GM19099 (cell line): ENCODE results near the gene TEAD1.

Source experiments
- POLR2A ChIP-seq: IDR thresholded peaks from 3 replicates; pipeline ENCODE4 v1.6.1; 2011; ENCODE audit warnings: low read depth; ENCODE audit not compliant: insufficient read length; ENCODE audit errors: extremely low read depth

TEAD1 gene

GRCh38 chr11:12690663-12691062 is 16.4 kb downstream of the TEAD1 start:
- TF ChIP-seq POLR2A = no peak

- TF ChIP-seq POLR2A = no peak
These were observed 17.3 kb downstream of the TEAD1 start for GRCh38 chr11:12691473-12691872.

- no peak for TF ChIP-seq POLR2A
These were observed 18.2 kb downstream of the TEAD1 start for GRCh38 chr11:12692229-12693075.

DNA sequence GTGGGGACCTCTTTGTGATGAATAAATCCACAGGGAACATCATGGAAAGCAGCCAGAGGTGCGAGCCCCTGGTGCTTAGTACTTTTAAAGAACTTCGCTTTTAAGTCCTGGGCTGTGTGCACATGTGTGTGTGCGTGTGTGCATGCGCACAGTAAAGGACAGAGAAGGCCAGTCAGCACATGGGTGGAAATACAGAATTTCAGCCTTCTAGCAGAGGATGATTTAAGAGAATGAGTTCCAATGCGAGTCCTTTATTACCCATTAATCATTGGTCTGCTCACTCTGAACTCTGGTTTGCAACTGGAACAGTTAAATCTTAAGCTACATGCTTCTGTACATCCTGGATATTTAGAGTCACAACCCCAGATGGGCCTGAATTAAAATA is 18.9 kb downstream of the TEAD1 start:
- no peak for TF ChIP-seq POLR2A

GRCh38 chr11:12693479-12694182 is 19.4 kb downstream of the TEAD1 start:
- no peak for TF ChIP-seq POLR2A

DNA sequence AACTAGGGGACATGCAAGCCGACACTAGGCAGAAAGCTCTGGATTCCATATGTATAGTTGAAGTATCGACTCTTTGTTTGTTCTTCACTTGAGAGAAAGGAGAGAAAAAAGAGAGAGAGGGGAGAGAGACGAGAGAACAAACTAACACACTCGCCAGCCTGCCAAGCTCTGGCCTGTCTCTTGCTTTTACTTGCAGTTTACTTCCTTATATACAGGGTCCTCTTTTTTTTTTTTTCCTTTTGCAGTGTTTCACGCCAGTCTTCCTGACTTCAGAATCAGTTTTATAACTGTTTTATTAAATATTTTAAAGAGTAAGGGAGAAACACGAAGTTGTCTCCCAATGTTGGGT is 19.9 kb downstream of the TEAD1 start:
- TF ChIP-seq POLR2A = no peak

GRCh38 chr11:12695221-12695794 is 21.1 kb downstream of the TEAD1 start:
- no peak for TF ChIP-seq POLR2A

GRCh38 chr11:12695873-12696272 is 21.7 kb downstream of the TEAD1 start:
- TF ChIP-seq POLR2A = no peak

DNA sequence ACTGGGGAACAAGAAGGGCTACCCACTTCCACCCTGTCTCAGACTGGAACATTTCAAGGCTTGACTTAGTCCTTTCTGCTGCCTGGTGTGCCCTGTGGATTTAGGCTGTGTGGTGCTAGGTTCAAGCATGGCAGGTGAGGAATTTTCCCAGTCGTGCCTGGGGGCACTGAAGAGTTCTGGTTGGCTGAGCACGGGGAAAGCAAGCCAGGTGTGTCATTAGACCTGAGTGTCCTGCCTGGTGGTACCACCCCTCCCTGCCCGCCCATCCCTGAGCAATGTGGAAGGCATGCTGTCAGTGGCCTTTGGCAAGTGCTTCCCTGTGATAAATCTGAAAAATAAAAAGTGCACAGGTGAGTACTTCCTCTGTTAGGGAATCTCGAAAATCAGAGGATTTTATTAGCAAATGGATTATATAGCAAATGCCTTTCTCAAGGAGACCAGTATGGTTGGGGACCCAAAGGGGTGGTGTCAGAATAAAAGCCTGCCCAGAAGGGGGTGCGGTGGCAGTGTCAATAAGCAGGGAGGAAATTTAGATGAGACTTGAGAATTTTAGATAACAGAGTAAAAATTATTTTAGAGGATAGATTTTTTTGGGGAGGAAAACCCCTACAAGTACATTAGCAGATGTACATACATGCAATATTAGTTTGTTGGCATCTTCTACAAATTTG is 22.8 kb downstream of the TEAD1 start:
- no peak for TF ChIP-seq POLR2A

DNA sequence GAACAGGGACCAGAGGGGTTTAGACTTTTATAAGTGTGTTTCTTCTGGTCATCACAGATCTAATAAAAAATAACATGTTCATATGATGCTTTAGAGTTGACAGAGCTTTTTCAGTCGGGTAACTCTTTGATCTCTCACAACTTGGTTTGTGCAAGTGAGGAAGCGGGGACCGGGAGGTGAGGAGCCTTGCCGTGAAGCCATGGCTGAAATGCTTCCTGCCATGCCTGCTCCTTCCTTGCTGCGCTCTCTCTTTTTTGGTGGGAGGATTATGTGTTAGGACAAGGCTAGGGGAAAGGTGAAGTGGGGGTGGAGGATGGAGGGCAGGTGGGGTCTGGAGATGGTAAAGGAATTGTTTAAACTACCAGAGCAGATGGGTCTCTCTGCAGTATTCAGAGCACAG is 23.8 kb downstream of the TEAD1 start:
- TF ChIP-seq POLR2A = no peak

DNA sequence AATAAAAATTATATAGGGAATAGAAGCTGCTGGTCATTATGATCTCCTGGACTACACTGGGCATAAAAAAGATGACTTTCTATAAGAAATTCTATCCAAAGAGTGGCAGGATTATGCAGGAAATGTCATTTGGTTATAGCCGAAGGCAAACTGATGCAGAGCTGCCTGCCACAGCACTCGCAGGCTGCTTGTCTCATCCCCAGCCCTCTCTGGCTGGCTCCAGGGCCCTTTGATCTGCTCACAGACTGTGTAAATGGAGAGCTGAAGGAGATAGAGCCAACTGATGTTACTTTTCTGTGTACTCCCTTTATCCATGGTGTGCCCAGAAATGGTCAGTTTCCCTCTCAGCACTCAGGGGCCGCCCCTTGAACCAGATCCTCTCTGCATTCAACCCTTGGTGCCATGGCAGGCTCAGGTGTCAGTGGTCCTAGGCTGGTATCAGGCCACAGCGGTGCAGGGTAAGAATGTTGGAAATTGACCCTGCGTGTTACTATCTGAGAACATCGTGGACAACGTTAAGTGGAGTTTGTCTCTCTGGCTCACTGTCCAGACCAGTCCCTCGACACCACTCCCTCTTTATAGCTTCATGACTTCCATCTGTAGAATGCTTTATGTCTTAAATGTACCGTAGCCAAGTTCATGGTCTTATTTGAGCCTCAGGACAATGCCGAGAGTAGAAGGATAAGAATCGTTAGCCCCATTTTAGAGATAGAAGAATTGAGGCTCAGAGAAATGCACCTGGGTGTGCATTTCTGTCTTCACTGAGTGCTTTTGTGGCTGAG is 27.8 kb downstream of the TEAD1 start:
- no peak for TF ChIP-seq POLR2A

DNA sequence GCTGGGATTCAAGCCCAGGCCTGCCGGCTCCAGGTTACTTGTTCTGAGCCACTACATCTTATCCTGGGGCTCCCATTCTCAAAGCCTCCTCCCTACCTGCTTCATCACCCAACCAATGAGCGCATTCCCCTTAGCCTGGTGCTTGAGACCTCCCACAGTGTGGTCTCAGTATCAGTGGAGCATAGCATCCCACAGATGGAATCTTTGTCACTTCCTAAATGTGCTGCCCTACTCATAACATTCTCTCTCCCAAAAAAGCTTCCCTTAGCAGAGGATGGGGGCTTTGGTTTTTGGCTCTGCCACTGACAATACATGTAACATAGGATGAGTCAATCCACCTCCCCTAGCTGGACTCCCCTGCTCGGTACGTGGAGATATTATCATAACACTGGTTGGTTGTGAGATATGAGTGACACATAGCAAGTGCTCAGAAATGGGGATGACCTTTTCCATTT is 28.8 kb downstream of the TEAD1 start:
- TF ChIP-seq POLR2A = no peak

- TF ChIP-seq POLR2A = no peak
These were observed 29.8 kb downstream of the TEAD1 start for GRCh38 chr11:12704049-12704448.

DNA sequence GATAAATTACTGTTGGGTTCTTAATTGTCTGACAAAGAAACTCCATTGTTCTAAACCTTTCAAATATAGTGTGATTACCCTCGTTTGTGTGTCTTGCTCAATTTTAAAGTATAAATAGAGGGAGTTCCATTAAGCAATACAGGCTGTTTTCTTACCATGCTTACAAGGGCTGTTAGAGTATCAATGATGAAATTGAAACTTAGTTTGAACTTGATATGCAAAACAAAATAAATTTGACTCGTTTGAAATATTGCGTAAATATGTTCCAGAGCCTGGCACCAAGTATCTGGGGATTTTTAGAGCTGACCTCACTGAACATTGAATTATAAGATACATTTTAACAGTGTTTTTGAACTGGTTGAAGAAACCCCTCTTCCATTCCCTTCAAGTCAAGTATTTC is 31.7 kb downstream of the TEAD1 start:
- no peak for TF ChIP-seq POLR2A
